Measurements from ENCODE around the gene IL10RB. TPM values are rescaled to one million over a fixed set of nuclear protein-coding genes. Genes with fewer than 3 reads are reported as not detected.

IL10RB gene
- total and polyA plus RNA-seq, 2 of the 13 experiments (the other 11 are each of a cell fraction or from before 2014, with no cell fraction given) = 17.4 to 18.2 TPM

DNA sequence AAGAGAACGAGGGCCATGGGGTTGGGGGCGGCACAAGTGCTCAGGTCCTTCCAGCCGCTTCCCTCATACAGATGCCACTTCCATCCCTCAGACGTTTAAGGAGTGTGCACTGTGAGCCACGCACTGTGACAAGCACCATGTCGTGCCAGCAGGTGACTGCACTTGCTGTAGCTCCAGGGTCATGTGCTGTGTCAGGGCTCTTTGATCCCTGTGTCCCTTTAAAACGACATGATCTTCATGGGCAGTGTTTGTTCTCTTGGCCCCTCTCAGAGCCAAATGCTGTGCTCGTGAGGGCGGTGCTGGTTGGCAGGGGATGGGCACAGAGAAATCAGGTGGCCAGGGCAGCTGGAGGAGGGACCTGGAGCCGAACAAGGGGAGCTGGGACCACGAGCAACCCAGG lies 19.9 kb downstream of the IL10RB start (continued):
- no peak for TF ChIP-seq RARG (CRISPR knock-in tag; IDR thresholded peaks at IDR 0.05; ENCODE audit: low read depth)
- no peak; the same call in 1 of the 2 replicates for TF ChIP-seq ZNF788 (CRISPR knock-in tag; IDR thresholded peaks at IDR 0.05; ENCODE audit: borderline replicate concordance)
- no peak for TF ChIP-seq NPAS2 (CRISPR knock-in tag; IDR thresholded peaks at IDR 0.05; ENCODE audit: borderline replicate concordance)
- no peak for TF ChIP-seq SOX5 (CRISPR knock-in tag; IDR thresholded peaks at IDR 0.05; ENCODE audit: borderline replicate concordance)
- TF ChIP-seq, protein P1, sequence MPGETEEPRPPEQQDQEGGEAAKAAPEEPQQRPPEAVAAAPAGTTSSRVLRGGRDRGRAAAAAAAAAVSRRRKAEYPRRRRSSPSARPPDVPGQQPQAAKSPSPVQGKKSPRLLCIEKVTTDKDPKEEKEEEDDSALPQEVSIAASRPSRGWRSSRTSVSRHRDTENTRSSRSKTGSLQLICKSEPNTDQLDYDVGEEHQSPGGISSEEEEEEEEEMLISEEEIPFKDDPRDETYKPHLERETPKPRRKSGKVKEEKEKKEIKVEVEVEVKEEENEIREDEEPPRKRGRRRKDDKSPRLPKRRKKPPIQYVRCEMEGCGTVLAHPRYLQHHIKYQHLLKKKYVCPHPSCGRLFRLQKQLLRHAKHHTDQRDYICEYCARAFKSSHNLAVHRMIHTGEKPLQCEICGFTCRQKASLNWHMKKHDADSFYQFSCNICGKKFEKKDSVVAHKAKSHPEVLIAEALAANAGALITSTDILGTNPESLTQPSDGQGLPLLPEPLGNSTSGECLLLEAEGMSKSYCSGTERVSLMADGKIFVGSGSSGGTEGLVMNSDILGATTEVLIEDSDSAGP (CRISPR knock-in tag; IDR thresholded peaks at IDR 0.05; ENCODE audit: borderline replicate concordance) = peak; percentile 24
- TF ChIP-seq FOXA1 (IDR thresholded peaks at IDR 0.05) = no peak
- no peak for TF ChIP-seq FOXA1 (CRISPR knock-in tag; IDR thresholded peaks at IDR 0.05)
- no peak for TF ChIP-seq ZNF33B (CRISPR knock-in tag; IDR thresholded peaks at IDR 0.05)
- TF ChIP-seq RERE (CRISPR knock-in tag; IDR thresholded peaks at IDR 0.05; ENCODE audit: low read depth) = no peak
- TF ChIP-seq MAX (IDR thresholded peaks at IDR 0.05) = 0 out of 2 replicates have a peak, but pooled peaks have one; percentile 21
- no peak for TF ChIP-seq HCFC1 (IDR thresholded peaks at IDR 0.05; ENCODE audit: low read depth, low read length)
- no peak for TF ChIP-seq MAZ (IDR thresholded peaks at IDR 0.05; ENCODE audit: borderline replicate concordance, low read depth, low read length)
- TF ChIP-seq MAZ (CRISPR knock-in tag; IDR thresholded peaks at IDR 0.05; ENCODE audit: low read depth) = no peak
- no peak for TF ChIP-seq ZNF562 (CRISPR knock-in tag; IDR thresholded peaks at IDR 0.05; ENCODE audit: borderline replicate concordance)
- 0 out of 2 replicates have a peak, but pooled peaks have one; percentile 10 for TF ChIP-seq SAP130 (CRISPR knock-in tag; IDR thresholded peaks at IDR 0.05; ENCODE audit: low read depth)
- TF ChIP-seq PAF1 (CRISPR knock-in tag; IDR thresholded peaks at IDR 0.05) = no peak
- peak; percentile 43; the same call in 1 of the 2 replicates for TF ChIP-seq HNF4A (CRISPR knock-in tag; IDR thresholded peaks at IDR 0.05)
- no peak for TF ChIP-seq ZNF446 (CRISPR knock-in tag; IDR thresholded peaks at IDR 0.05)
- TF ChIP-seq ATF4 (CRISPR knock-in tag; IDR thresholded peaks at IDR 0.05) = no peak
- no peak for TF ChIP-seq ZNF547 (CRISPR knock-in tag; IDR thresholded peaks at IDR 0.05)
- TF ChIP-seq ZNF589 (CRISPR knock-in tag; conservative IDR thresholded peaks at IDR 0.05) = no peak
- peak; percentile 56 for TF ChIP-seq BHLHE40 (IDR thresholded peaks at IDR 0.05; ENCODE audit: low read length)
- TF ChIP-seq ZNF256 (CRISPR knock-in tag; conservative IDR thresholded peaks at IDR 0.05) = no peak
- no peak for TF ChIP-seq CREBL2 (CRISPR knock-in tag; IDR thresholded peaks at IDR 0.05; ENCODE audit: borderline replicate concordance)
- TF ChIP-seq MYNN (CRISPR knock-in tag; IDR thresholded peaks at IDR 0.05; ENCODE audit: low read depth) = no peak
